Upper lobe of right lung (tissue), 1 donor: ENCODE measurements around the gene CD38. TPM values are rescaled to one million over a fixed set of nuclear protein-coding genes. Genes with fewer than 3 reads are reported as not detected.
A peak's percentile ranks its signal among the peaks of the same experiment; 100 is the strongest.
"Not testable (repeated sequence)": the region's sequence is repeated elsewhere in the genome, so short reads cannot be mapped to it uniquely, and the experiment has no call there.

Experiments used
- ATAC-seq: fragments of 200-7000 bp; cut with Tn5 transposase; one replicate; pipeline ENCODE4 v1.9.1; 2020; ENCODE audit warnings: mild to moderate bottlenecking, moderate library complexity
- DNase-seq: peaks from one replicate; pipeline ENCODE4 v3.0.0-alpha.2; 2020
- H3K27ac ChIP-seq: fragments of 200-600 bp; one replicate; pipeline ENCODE4 v1.8.0; 2022
- H3K27me3 ChIP-seq: fragments of 200-600 bp; one replicate; pipeline ENCODE4 v1.8.0; 2022; ENCODE audit warnings: mild to moderate bottlenecking
- H3K36me3 ChIP-seq: fragments of 200-600 bp; one replicate; pipeline ENCODE4 v1.8.0; 2022
- H3K4me1 ChIP-seq: fragments of 200-600 bp; one replicate; pipeline ENCODE4 v1.8.0; 2022
- H3K4me3 ChIP-seq: fragments of 200-600 bp; one replicate; pipeline ENCODE4 v1.8.0; 2022; ENCODE audit warnings: mild to moderate bottlenecking
- H3K9me3 ChIP-seq: fragments of 200-600 bp; one replicate; pipeline ENCODE4 v1.8.0; 2022
- intact Hi-C: fragments of 100-400 bp; cut with DNase I; formaldehyde crosslinking; loops from one replicate; pipeline ENCODE4 v1.11.0; 2022
- total RNA-seq: library from RNA; stranded (reverse); fragmentation: NEBNext Ultra II Directional; extraction: Animal tissue kit (Norgen Biotek cat#: 25700); gene quantifications from one replicate; pipeline ENCODE4 v1.2.1, GENCODE V29; 2021
- TF ChIP-seq, protein P1 (sequence below): fragments of 200-600 bp; IDR thresholded peaks from one replicate; pipeline ENCODE4 v1.8.0; 2022; ENCODE audit warnings: antibody characterized with exemption
- donor health status: DM: no; HTN: yes; CAD: no; lungs with severe emphysema.

Gene CD38
- total RNA-seq, 1 donor from 2014 or later = 2.4 TPM

- Histone ChIP-seq H3K4me1 (no peaks in the 10 kb centered on the region), H3K9me3 (no peaks in the 10 kb centered on the region), H3K27me3 (no peaks in the 10 kb centered on the region), H3K36me3 (no peaks in the 10 kb centered on the region), H3K4me3 (no peak overlapping the region), H3K27ac (no peak overlapping the region)
- intact Hi-C loops = no loop called here
- no peak for ATAC-seq
- no peak for DNase-seq
- TF ChIP-seq, protein P1, sequence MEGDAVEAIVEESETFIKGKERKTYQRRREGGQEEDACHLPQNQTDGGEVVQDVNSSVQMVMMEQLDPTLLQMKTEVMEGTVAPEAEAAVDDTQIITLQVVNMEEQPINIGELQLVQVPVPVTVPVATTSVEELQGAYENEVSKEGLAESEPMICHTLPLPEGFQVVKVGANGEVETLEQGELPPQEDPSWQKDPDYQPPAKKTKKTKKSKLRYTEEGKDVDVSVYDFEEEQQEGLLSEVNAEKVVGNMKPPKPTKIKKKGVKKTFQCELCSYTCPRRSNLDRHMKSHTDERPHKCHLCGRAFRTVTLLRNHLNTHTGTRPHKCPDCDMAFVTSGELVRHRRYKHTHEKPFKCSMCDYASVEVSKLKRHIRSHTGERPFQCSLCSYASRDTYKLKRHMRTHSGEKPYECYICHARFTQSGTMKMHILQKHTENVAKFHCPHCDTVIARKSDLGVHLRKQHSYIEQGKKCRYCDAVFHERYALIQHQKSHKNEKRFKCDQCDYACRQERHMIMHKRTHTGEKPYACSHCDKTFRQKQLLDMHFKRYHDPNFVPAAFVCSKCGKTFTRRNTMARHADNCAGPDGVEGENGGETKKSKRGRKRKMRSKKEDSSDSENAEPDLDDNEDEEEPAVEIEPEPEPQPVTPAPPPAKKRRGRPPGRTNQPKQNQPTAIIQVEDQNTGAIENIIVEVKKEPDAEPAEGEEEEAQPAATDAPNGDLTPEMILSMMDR = no peak
These were observed 16.3 kb downstream of the CD38 start for GRCh38 chr4:15794426-15794825.

DNA sequence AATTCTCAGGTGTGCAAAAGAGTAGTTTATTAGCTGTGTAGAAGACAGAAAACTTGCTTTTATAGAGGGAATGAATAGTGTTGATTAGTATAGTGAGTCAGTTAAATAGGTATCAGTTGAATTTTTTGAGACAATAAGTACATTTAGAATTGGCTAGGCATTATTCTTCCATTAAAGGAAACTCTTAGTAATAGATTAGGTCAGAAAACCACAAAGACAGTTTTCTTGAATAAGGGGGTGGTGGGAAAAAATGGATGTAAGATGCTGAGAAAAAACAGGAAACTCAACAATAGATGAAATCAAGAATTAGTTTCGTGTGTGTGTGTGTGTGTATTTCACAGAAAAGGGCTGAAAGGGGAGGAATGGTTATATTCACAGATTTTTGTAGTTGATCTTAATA is 16.8 kb downstream of the CD38 start:
- intact Hi-C loops = no loop called here
- no peak for DNase-seq
- no peak for ATAC-seq
- Histone ChIP-seq H3K4me3 (no peak overlapping the region), H3K27me3 (no peaks in the 10 kb centered on the region), H3K36me3 (no peaks in the 10 kb centered on the region), H3K9me3 (no peaks in the 10 kb centered on the region), H3K27ac (no peak overlapping the region), H3K4me1 (no peaks in the 10 kb centered on the region)
- TF ChIP-seq, protein P1 = no peak

GRCh38 chr4:15797320-15797719 is 19.2 kb downstream of the CD38 start:
- DNase-seq (no peak), ATAC-seq (no peak)
- Histone ChIP-seq H3K27me3 (no peaks in the 10 kb centered on the region), H3K9me3 (no peaks in the 10 kb centered on the region), H3K27ac (no peak overlapping the region), H3K4me3 (no peak overlapping the region), H3K36me3 (no peaks in the 10 kb centered on the region), H3K4me1 (no peaks in the 10 kb centered on the region)
- intact Hi-C loops = no loop called here
- TF ChIP-seq, protein P1 = no peak

DNA sequence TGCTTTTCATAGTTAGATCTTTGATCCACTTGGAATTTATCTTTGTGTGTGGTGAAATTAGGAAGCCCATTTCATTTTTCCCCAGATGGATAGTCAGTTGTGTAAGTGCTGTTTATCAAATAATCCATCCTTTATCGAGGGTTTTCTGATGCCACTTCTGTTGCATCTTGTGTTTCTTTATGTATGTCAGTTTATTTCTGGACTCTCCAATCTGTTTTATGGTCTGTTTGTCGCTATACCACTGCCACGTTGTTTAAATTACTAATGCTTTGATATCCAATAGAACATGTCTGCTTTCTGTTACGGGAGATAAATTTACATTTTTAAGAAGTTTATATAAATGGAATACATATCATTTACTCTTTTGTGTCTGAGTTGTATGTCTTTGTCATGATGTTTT is 21.0 kb downstream of the CD38 start:
- Histone ChIP-seq H3K27me3 (no peaks in the 10 kb centered on the region), H3K27ac (no peak overlapping the region), H3K36me3 (no peaks in the 10 kb centered on the region), H3K9me3 (no peaks in the 10 kb centered on the region), H3K4me1 (no peaks in the 10 kb centered on the region), H3K4me3 (no peak overlapping the region)
- no peak for DNase-seq
- intact Hi-C loops = no loop called here
- TF ChIP-seq, protein P1 = no peak
- ATAC-seq = no peak

GRCh38 chr4:15799701-15800100 is 21.6 kb downstream of the CD38 start:
- no peaks in the 10 kb centered on the region for H3K4me1 ChIP-seq
- H3K4me3 ChIP-seq = no peak overlapping the region
- no peaks in the 10 kb centered on the region for H3K9me3 ChIP-seq
- no peak overlapping the region for H3K27ac ChIP-seq
- intact Hi-C loops = no loop called here
- TF ChIP-seq, protein P1 = no peak
- DNase-seq = no peak
- H3K36me3 ChIP-seq = no peaks in the 10 kb centered on the region
- H3K27me3 ChIP-seq = no peaks in the 10 kb centered on the region
- ATAC-seq = peak; percentile 45

GRCh38 chr4:15802497-15802896 is 24.4 kb downstream of the CD38 start:
- ATAC-seq, intact Hi-C loops, H3K4me3 ChIP-seq, DNase-seq, H3K27ac ChIP-seq, H3K27me3 ChIP-seq, H3K9me3 ChIP-seq, H3K36me3 ChIP-seq, H3K4me1 ChIP-seq: not testable (repeated sequence)
